Astrocyte (in vitro differentiated cells and primary cell): ENCODE measurements around the gene ARID3B.

Experiments
- CTCF ChIP-seq: IDR thresholded peaks from 2 replicates; pipeline ENCODE4 v1.5.1; 2011; ENCODE audit warnings: low read depth, mild to moderate bottlenecking, inconsistent platforms, low read length, moderate library complexity; ENCODE audit not compliant: insufficient read depth
- EZH2 ChIP-seq: IDR thresholded peaks from 2 replicates; pipeline ENCODE4 v1.6.1; 2012; ENCODE audit warnings: mild to moderate bottlenecking, low read length, inconsistent platforms; ENCODE audit not compliant: insufficient read depth

GRCh38 chr15:74535388-74536084, 5.5 kb upstream of the ARID3B start:
- TF ChIP-seq CTCF (no peak), EZH2 (no peak)
